HG03196 (cell line): ENCODE measurements around the gene KPNA4.
A peak's percentile ranks its signal among the peaks of the same experiment; 100 is the strongest.
"Not testable (repeated sequence)": the region's sequence is repeated elsewhere in the genome, so short reads cannot be mapped to it uniquely, and the experiment has no call there.

Source experiments
- ATAC-seq: cut with Tn5 transposase; IDR thresholded peaks from one replicate; pipeline ENCODE4 v1.9.1; 2021; ENCODE audit not compliant: unreplicated experiment

Gene KPNA4

GRCh38 chr3:160565442-160566403 is at the start of gene KPNA4:
TSS of gene KPNA4 (minus strand) at chr3:160565571. CDS start at chr3:160565282, 289 bp downstream.
- peak; percentile 94 for ATAC-seq

- ATAC-seq: no peak
Measured at GRCh38 chr3:160613661-160614060, 48.3 kb upstream of the KPNA4 start.

- no peak for ATAC-seq
Measured at GRCh38 chr3:160612386-160613075, 47.2 kb upstream of the KPNA4 start.

- ATAC-seq: no peak
Measured at GRCh38 chr3:160611141-160611540, 45.8 kb upstream of the KPNA4 start.

GRCh38 chr3:160608870-160609269 is 43.5 kb upstream of the KPNA4 start:
- ATAC-seq: no peak

- ATAC-seq: no peak
Measured at GRCh38 chr3:160607826-160608225, 42.5 kb upstream of the KPNA4 start.

GRCh38 chr3:160605315-160605714 is 39.9 kb upstream of the KPNA4 start:
- ATAC-seq: no peak

GRCh38 chr3:160603845-160604244 is 38.5 kb upstream of the KPNA4 start:
- ATAC-seq: not testable (repeated sequence)

- ATAC-seq: no peak
Measured at GRCh38 chr3:160602259-160602658, 36.9 kb upstream of the KPNA4 start.

- no peak for ATAC-seq
Measured at GRCh38 chr3:160601288-160601687, 35.9 kb upstream of the KPNA4 start.

GRCh38 chr3:160598865-160599264 is 33.5 kb upstream of the KPNA4 start:
- no peak for ATAC-seq

- ATAC-seq: no peak
Measured at GRCh38 chr3:160588023-160588422, 22.7 kb upstream of the KPNA4 start.

GRCh38 chr3:160587105-160587504 is 21.7 kb upstream of the KPNA4 start:
- no peak for ATAC-seq

GRCh38 chr3:160586679-160587078 is 21.3 kb upstream of the KPNA4 start:
- no peak for ATAC-seq

- ATAC-seq: no peak
Measured at GRCh38 chr3:160583451-160583850, 18.1 kb upstream of the KPNA4 start.

GRCh38 chr3:160580938-160581337 is 15.6 kb upstream of the KPNA4 start:
- ATAC-seq: no peak

- ATAC-seq: no peak
Measured at GRCh38 chr3:160577556-160578195, 12.3 kb upstream of the KPNA4 start.

- no peak for ATAC-seq
Measured at GRCh38 chr3:160577093-160577492, 11.7 kb upstream of the KPNA4 start.

- no peak for ATAC-seq
Measured at GRCh38 chr3:160576621-160577020, 11.2 kb upstream of the KPNA4 start.

GRCh38 chr3:160575589-160575988 is 10.2 kb upstream of the KPNA4 start:
- ATAC-seq: no peak

- ATAC-seq: no peak
Measured at GRCh38 chr3:160574636-160575035, 9.3 kb upstream of the KPNA4 start.
